K562 (cell line): ENCODE results near the gene ZNF213. TPM values are rescaled to one million over a fixed set of nuclear protein-coding genes. Genes with fewer than 3 reads are reported as not detected.
A peak's percentile ranks its signal among the peaks of the same experiment; 100 is the strongest.

Experiments
- HDAC6 ChIP-seq: IDR thresholded peaks from 2 replicates; pipeline ENCODE4 v1.6.1; 2012; ENCODE audit warnings: low read depth, mild to moderate bottlenecking, control low read depth, inconsistent platforms, low read length, moderate library complexity
- ILK ChIP-seq: fragments of 450-650 bp; IDR thresholded peaks from 2 replicates; pipeline ENCODE4 v1.6.1; 2016; ENCODE audit warnings: missing genetic modification characterization, low read depth, mild to moderate bottlenecking, missing compliant biosample characterization, moderate library complexity, borderline replicate concordance
- MCM5 ChIP-seq: fragments of 450-650 bp; IDR thresholded peaks from 2 replicates; pipeline ENCODE4 v1.6.1; 2016; ENCODE audit warnings: low read depth
- TEAD4 ChIP-seq, 2 experiments: sonication (generic) in 1 of 2; formaldehyde crosslinking in 1 of 2; IDR thresholded peaks; 2 replicates each; pipeline versions ENCODE4 v1.6.1 to v1.8.0; 2012 to 2022; ENCODE audit warnings: borderline replicate concordance in 1 of 2, inconsistent platforms in 1 of 2, low read length in 1 of 2, mild to moderate bottlenecking in 1 of 2, missing genetic modification reagents in 1 of 2
- ZNF224 ChIP-seq: sonication (generic); formaldehyde crosslinking; IDR thresholded peaks from 2 replicates; pipeline ENCODE4 v1.8.0; 2022; ENCODE audit warnings: mild to moderate bottlenecking, missing genetic modification reagents
- polyA plus RNA-seq, 8 experiments: library from polyadenylated mRNA; depleted of rRNA in 4 of 8; stranded (reverse) in 5 of 8; unstranded in 3 of 8; fragments of >200 nt; fragmentation: Nextera tagmentation in 2 of 8; fragmentation: Illumina TruSeq in 1 of 8; extraction: Ambion mirVana in 2 of 8; extraction: Trizol in 1 of 8; gene quantifications; 2 replicates each; pipeline versions ENCODE4 v1.2.1 to v1.2.3, GENCODE V29; 2011 to 2014; ENCODE audit warnings: inconsistent platforms in 1 of 8, missing spikeins in 1 of 8
- total RNA-seq, 7 experiments: library from RNA; depleted of rRNA in 6 of 7; stranded (reverse); fragments of >200 nt in 6 of 7; fragmentation: Illumina TruSeq in 2 of 7; extraction: Trizol in 2 of 7; gene quantifications; 2 replicates each; pipeline versions ENCODE4 v1.2.1 to v1.2.3, GENCODE V29; 2011 to 2021; ENCODE audit warnings: low replicate concordance in 1 of 7
- TF ChIP-seq, protein P1 (sequence below): sonication (generic); formaldehyde crosslinking; IDR thresholded peaks from 2 replicates; pipeline ENCODE4 v1.8.1; 2023; ENCODE audit warnings: mild to moderate bottlenecking, missing genetic modification reagents, moderate library complexity
- TF ChIP-seq, protein P2 (sequence below): fragments of 250-450 bp; sonication (Bioruptor Pico); IDR thresholded peaks from 2 replicates; pipeline ENCODE4 v1.4.0; 2020
- TF ChIP-seq, protein P3 (sequence below): fragments of 450-650 bp; IDR thresholded peaks from 2 replicates; pipeline ENCODE4 v1.6.1; 2016; ENCODE audit warnings: borderline replicate concordance
- TF ChIP-seq, protein P4 (sequence below), 2 experiments: fragments of 450-650 bp in 1 of 2; sonication (generic) in 1 of 2; formaldehyde crosslinking in 1 of 2; IDR thresholded peaks; 2 replicates each; pipeline versions ENCODE4 v1.7.1 to v1.9.0; 2016 to 2022; ENCODE audit warnings: inconsistent platforms in 1 of 2, mild to moderate bottlenecking in 1 of 2, missing genetic modification reagents in 1 of 2

The ZNF213 gene
- total and polyA plus RNA-seq, 9 of the 15 experiments (the other 6 are each of a cell fraction or from before 2014, with no cell fraction given) = 0.49 to 10.0 (median 1.8) TPM

DNA sequence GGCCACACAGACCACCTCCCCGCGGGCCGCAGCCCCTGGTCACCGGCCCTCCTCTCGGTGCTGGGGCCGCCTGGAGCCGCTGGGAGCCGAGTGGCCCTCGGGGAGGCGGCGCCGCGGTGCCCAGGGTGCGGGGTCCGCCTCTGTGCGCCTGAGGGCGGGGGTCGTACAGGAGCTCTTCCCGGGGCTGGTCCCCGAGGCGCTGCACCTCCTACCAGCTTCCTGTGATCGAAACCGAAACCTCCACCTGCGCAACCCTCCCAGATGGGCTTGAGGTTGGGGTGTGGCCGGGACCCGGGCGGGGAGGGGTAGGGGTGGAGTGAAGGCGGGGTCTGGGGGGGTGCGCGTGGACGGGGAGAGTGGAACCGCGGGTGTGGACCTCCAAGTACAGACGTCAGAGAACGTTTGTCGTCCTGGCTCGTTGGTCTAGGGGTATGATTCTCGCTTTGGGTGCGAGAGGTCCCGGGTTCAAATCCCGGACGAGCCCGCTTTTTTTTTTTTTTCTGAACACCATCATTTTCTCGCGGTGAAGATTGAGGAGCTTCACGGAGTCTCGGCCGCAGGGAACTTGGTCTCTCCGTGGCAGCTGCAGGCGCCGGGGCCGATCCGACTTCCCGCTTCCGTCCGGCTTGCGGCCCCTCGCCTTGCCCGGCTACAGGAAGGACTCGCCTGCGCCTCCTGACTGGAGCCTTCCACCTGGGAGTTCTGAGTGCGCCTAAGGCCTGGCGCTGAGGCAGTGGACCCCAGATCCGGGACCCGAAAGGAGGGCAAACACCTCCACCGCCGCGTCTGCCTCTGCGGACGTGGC, 23.9 kb downstream of the ZNF213 start (continued):
- TF ChIP-seq, protein P1, sequence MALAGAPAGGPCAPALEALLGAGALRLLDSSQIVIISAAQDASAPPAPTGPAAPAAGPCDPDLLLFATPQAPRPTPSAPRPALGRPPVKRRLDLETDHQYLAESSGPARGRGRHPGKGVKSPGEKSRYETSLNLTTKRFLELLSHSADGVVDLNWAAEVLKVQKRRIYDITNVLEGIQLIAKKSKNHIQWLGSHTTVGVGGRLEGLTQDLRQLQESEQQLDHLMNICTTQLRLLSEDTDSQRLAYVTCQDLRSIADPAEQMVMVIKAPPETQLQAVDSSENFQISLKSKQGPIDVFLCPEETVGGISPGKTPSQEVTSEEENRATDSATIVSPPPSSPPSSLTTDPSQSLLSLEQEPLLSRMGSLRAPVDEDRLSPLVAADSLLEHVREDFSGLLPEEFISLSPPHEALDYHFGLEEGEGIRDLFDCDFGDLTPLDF (CRISPR knock-in tag) = no peak
- TF ChIP-seq, protein P2, sequence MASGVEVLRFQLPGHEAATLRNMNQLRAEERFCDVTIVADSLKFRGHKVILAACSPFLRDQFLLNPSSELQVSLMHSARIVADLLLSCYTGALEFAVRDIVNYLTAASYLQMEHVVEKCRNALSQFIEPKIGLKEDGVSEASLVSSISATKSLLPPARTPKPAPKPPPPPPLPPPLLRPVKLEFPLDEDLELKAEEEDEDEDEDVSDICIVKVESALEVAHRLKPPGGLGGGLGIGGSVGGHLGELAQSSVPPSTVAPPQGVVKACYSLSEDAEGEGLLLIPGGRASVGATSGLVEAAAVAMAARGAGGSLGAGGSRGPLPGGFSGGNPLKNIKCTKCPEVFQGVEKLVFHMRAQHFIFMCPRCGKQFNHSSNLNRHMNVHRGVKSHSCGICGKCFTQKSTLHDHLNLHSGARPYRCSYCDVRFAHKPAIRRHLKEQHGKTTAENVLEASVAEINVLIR (CRISPR knock-in tag) = no peak
- TF ChIP-seq ILK (tag) (no peak), ZNF224 (CRISPR knock-in tag) (no peak), HDAC6 (no peak), TEAD4 (IDR thresholded peaks at IDR 0.05; ENCODE audit: low read length) (peak; percentile 72), TEAD4 (CRISPR knock-in tag; IDR thresholded peaks at IDR 0.05; ENCODE audit: borderline replicate concordance) (no peak), MCM5 (no peak)
- TF ChIP-seq, protein P3, sequence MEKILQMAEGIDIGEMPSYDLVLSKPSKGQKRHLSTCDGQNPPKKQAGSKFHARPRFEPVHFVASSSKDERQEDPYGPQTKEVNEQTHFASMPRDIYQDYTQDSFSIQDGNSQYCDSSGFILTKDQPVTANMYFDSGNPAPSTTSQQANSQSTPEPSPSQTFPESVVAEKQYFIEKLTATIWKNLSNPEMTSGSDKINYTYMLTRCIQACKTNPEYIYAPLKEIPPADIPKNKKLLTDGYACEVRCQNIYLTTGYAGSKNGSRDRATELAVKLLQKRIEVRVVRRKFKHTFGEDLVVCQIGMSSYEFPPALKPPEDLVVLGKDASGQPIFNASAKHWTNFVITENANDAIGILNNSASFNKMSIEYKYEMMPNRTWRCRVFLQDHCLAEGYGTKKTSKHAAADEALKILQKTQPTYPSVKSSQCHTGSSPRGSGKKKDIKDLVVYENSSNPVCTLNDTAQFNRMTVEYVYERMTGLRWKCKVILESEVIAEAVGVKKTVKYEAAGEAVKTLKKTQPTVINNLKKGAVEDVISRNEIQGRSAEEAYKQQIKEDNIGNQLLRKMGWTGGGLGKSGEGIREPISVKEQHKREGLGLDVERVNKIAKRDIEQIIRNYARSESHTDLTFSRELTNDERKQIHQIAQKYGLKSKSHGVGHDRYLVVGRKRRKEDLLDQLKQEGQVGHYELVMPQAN = no peak
- TF ChIP-seq, protein P4, sequence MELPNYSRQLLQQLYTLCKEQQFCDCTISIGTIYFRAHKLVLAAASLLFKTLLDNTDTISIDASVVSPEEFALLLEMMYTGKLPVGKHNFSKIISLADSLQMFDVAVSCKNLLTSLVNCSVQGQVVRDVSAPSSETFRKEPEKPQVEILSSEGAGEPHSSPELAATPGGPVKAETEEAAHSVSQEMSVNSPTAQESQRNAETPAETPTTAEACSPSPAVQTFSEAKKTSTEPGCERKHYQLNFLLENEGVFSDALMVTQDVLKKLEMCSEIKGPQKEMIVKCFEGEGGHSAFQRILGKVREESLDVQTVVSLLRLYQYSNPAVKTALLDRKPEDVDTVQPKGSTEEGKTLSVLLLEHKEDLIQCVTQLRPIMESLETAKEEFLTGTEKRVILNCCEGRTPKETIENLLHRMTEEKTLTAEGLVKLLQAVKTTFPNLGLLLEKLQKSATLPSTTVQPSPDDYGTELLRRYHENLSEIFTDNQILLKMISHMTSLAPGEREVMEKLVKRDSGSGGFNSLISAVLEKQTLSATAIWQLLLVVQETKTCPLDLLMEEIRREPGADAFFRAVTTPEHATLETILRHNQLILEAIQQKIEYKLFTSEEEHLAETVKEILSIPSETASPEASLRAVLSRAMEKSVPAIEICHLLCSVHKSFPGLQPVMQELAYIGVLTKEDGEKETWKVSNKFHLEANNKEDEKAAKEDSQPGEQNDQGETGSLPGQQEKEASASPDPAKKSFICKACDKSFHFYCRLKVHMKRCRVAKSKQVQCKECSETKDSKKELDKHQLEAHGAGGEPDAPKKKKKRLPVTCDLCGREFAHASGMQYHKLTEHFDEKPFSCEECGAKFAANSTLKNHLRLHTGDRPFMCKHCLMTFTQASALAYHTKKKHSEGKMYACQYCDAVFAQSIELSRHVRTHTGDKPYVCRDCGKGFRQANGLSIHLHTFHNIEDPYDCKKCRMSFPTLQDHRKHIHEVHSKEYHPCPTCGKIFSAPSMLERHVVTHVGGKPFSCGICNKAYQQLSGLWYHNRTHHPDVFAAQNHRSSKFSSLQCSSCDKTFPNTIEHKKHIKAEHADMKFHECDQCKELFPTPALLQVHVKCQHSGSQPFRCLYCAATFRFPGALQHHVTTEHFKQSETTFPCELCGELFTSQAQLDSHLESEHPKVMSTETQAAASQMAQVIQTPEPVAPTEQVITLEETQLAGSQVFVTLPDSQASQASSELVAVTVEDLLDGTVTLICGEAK (IDR thresholded peaks at IDR 0.05) = peak; percentile 77
- TF ChIP-seq, protein P4 (CRISPR knock-in tag; IDR thresholded peaks at IDR 0.05) = no peak
